CD4-positive, alpha-beta T cell treated with Interleukin-12 subunit alpha and Interleukin-12 subunit beta, for 1 hour (primary cell): Measurements from ENCODE around the gene PMVK.

Source experiments
- DNase-seq: peaks from one replicate; pipeline ENCODE4 v3.0.0-alpha.2; 2020

Gene PMVK

GRCh38 chr1:154945962-154946850 is 9.7 kb upstream of the PMVK start:
- no peak for DNase-seq

- DNase-seq, result no peak
Observed at GRCh38 chr1:154945160-154945961, 8.8 kb upstream of the PMVK start.

GRCh38 chr1:154944401-154945159 is 8.1 kb upstream of the PMVK start:
- no peak for DNase-seq

- DNase-seq, result peak; percentile 53
Observed at GRCh38 chr1:154943649-154944400, 7.3 kb upstream of the PMVK start.

GRCh38 chr1:154941333-154942013 is 5.0 kb upstream of the PMVK start:
- DNase-seq, result no peak

- no peak for DNase-seq
Observed at GRCh38 chr1:154940651-154941194, 4.2 kb upstream of the PMVK start.

- no peak for DNase-seq
Observed at GRCh38 chr1:154940213-154940560, 3.7 kb upstream of the PMVK start.

GRCh38 chr1:154938604-154939399 is 2.3 kb upstream of the PMVK start:
- DNase-seq, result no peak

- no peak for DNase-seq
Observed at GRCh38 chr1:154937988-154938386, 1.5 kb upstream of the PMVK start.

- DNase-seq, result peak; percentile 94
Observed at GRCh38 chr1:154937085-154937987, 817 bp upstream of the PMVK start.

GRCh38 chr1:154935749-154936554 is 567 bp downstream of the PMVK start:
- peak; percentile 46 for DNase-seq

- DNase-seq, result no peak
Observed at GRCh38 chr1:154934358-154934948, 2.1 kb downstream of the PMVK start.

- no peak for DNase-seq
Observed at GRCh38 chr1:154931940-154932487, 4.5 kb downstream of the PMVK start.

- no peak for DNase-seq
Observed at GRCh38 chr1:154926201-154926600, 10.3 kb downstream of the PMVK start.

- DNase-seq, result no peak
Observed at GRCh38 chr1:154925335-154926170, 11.0 kb downstream of the PMVK start.

GRCh38 chr1:154923695-154924094 is 12.8 kb downstream of the PMVK start:
- no peak for DNase-seq

GRCh38 chr1:154913273-154913672 is 23.2 kb downstream of the PMVK start:
- DNase-seq, result no peak
